Measurements from ENCODE around the gene TMEM253. TPM values are rescaled to one million over a fixed set of nuclear protein-coding genes. Genes with fewer than 3 reads are reported as not detected.
A peak's percentile ranks its signal among the peaks of the same experiment; 100 is the strongest.

Gene TMEM253
- total RNA-seq, 1 experiment from 2014 or later = 0.98 TPM

GRCh38 chr14:21087294-21088091, 13.4 kb upstream of the TMEM253 start:
- ChIA-PET POLR2A (interaction anchor here (0.7 kb wide), 1 partner anchor 90 kb away, joined by 3 read pairs; no protein-coding TSS in a partner anchor), CTCF (interaction anchor here (0.6 to 1.7 kb wide), 5 partner anchors 10 to 369 kb away, joined by 3 to 5 read pairs (median 3); no protein-coding TSS in a partner anchor)
- H3K4me3 ChIP-seq (ENCODE audit: low read depth, low read length) = no peak overlapping the region
- intact Hi-C loops (cut with micrococcal nuclease; ENCODE audit: unreplicated experiment) = no loop called here
- Mint-ChIP-seq H3K9me3 (ENCODE audit: unreplicated experiment) (no peaks in the 10 kb centered on the region), H3K4me1 (ENCODE audit: low read depth, unreplicated experiment) (peaks cover 8% of the 10 kb centered on the region), H3K36me3 (ENCODE audit: insufficient read depth, unreplicated experiment) (peaks cover 24% of the 10 kb centered on the region), H3K27me3 (ENCODE audit: insufficient read depth, unreplicated experiment) (no peaks in the 10 kb centered on the region), H3K4me3 (ENCODE audit: unreplicated experiment) (no peak overlapping the region), H3K27ac (ENCODE audit: unreplicated experiment) (no peak overlapping the region)
- no peaks in the 10 kb centered on the region for H3K27me3 ChIP-seq (replicated peaks; ENCODE audit: control insufficient read depth, insufficient read depth, low read length)
- no peaks in the 10 kb centered on the region for H3K9me3 ChIP-seq
- TF ChIP-seq CTCF (IDR thresholded peaks at IDR 0.05; ENCODE audit: insufficient read depth in 1 of 2, low read depth in 1 of 2, low read length in 1 of 2, severe bottlenecking in 1 of 2, unreplicated experiment in 1 of 2) = no peak
- no TSS peak for BruUV-seq (replicated peaks)
- no peaks in the 10 kb centered on the region; the same call in 1 of the 2 replicates for H3K4me1 ChIP-seq
- DNase-seq = no peak
- peaks cover 4% of the 10 kb centered on the region for H3K36me3 ChIP-seq (ENCODE audit: control insufficient read depth, insufficient read depth, low read length)

DNA sequence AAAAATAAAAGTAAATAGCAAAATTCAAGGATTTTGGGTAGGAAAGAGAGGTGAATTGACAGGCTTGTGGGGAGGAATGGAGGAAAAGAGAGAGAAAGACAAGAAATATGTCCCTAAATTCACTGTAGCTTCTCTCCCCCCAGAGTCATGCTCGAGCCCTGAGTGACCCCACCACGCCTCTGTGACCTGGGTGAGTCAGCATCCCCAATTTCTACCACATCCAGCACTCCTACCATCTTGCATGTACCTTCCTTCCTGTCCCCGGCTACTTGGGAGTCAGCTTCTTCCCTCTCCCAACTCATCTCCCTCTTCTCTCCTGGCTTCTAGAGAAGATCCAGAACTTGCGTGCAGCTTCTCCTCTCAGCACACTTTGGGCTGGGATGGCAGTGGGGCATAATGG, 12.2 kb upstream of the TMEM253 start:
- Histone ChIP-seq H3K27me3 (replicated peaks; ENCODE audit: control insufficient read depth, insufficient read depth, low read length) (no peaks in the 10 kb centered on the region), H3K4me3 (ENCODE audit: low read depth, low read length) (no peak overlapping the region), H3K36me3 (ENCODE audit: control insufficient read depth, insufficient read depth, low read length) (peaks cover 4% of the 10 kb centered on the region), H3K4me1 (no peaks in the 10 kb centered on the region; the same call in 1 of the 2 replicates), H3K9me3 (no peaks in the 10 kb centered on the region)
- CTCF ChIA-PET = interaction anchor here (1.5 to 1.7 kb wide), 3 partner anchors 9 to 20 kb away, joined by 3 to 7 read pairs (median 4); no protein-coding TSS in a partner anchor
- no peak for DNase-seq
- no peaks in the 10 kb centered on the region for H3K9me3 Mint-ChIP-seq (ENCODE audit: unreplicated experiment)
- no peak overlapping the region for H3K4me3 Mint-ChIP-seq (ENCODE audit: unreplicated experiment)
- intact Hi-C loops (cut with micrococcal nuclease; ENCODE audit: unreplicated experiment) = no loop called here
- peaks cover 8% of the 10 kb centered on the region for H3K4me1 Mint-ChIP-seq (ENCODE audit: low read depth, unreplicated experiment)
- H3K27ac Mint-ChIP-seq (ENCODE audit: unreplicated experiment) = peak overlapping the region; percentile 24
- peaks cover 34% of the 10 kb centered on the region for H3K36me3 Mint-ChIP-seq (ENCODE audit: insufficient read depth, unreplicated experiment)
- no peaks in the 10 kb centered on the region for H3K27me3 Mint-ChIP-seq (ENCODE audit: insufficient read depth, unreplicated experiment)
- POLR2A ChIA-PET = no interaction called here
- no TSS peak for BruUV-seq (replicated peaks)
- TF ChIP-seq CTCF (IDR thresholded peaks at IDR 0.05; ENCODE audit: insufficient read depth in 1 of 2, low read depth in 1 of 2, low read length in 1 of 2, severe bottlenecking in 1 of 2, unreplicated experiment in 1 of 2) = no peak

DNA sequence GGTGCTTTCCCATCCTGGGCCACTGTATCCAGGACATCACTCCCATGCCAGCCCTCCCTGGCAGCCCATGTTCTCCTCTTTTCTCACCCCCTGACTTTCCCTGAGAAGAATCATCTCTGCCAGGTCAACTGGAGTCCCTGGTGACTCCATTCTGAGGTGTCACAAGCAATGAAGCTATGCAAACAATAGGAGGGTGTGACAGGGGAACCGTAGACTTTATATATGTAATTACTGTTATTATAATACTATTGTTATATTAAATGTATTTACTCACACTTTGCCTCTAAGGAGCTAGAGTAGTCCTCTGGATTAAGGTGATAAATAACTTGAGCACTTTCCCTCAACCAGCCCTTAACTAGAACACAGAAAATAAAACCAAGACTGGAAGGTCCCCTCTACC, 11.6 kb upstream of the TMEM253 start:
- H3K9me3 ChIP-seq = no peaks in the 10 kb centered on the region
- CTCF ChIA-PET = interaction anchor here (0.7 to 1.7 kb wide), 4 partner anchors 8 to 21 kb away, joined by 3 to 7 read pairs (median 4); no protein-coding TSS in a partner anchor
- no peak overlapping the region for H3K4me3 ChIP-seq (ENCODE audit: low read depth, low read length)
- no peaks in the 10 kb centered on the region for H3K27me3 Mint-ChIP-seq (ENCODE audit: insufficient read depth, unreplicated experiment)
- H3K27me3 ChIP-seq (replicated peaks; ENCODE audit: control insufficient read depth, insufficient read depth, low read length) = no peaks in the 10 kb centered on the region
- H3K4me3 Mint-ChIP-seq (ENCODE audit: unreplicated experiment) = no peak overlapping the region
- H3K4me1 ChIP-seq = no peaks in the 10 kb centered on the region; the same call in 1 of the 2 replicates
- H3K36me3 Mint-ChIP-seq (ENCODE audit: insufficient read depth, unreplicated experiment) = peaks cover 34% of the 10 kb centered on the region
- peak overlapping the region; percentile 24 for H3K27ac Mint-ChIP-seq (ENCODE audit: unreplicated experiment)
- peaks cover 4% of the 10 kb centered on the region for H3K36me3 ChIP-seq (ENCODE audit: control insufficient read depth, insufficient read depth, low read length)
- TF ChIP-seq CTCF (IDR thresholded peaks at IDR 0.05; ENCODE audit: insufficient read depth in 1 of 2, low read depth in 1 of 2, low read length in 1 of 2, severe bottlenecking in 1 of 2, unreplicated experiment in 1 of 2) = no peak
- BruUV-seq (replicated peaks) = no TSS peak
- no peaks in the 10 kb centered on the region for H3K9me3 Mint-ChIP-seq (ENCODE audit: unreplicated experiment)
- POLR2A ChIA-PET = no interaction called here
- no peak for DNase-seq
- intact Hi-C loops (cut with micrococcal nuclease; ENCODE audit: unreplicated experiment) = no loop called here
- peaks cover 9% of the 10 kb centered on the region for H3K4me1 Mint-ChIP-seq (ENCODE audit: low read depth, unreplicated experiment)
